Liver (tissue), 9 donors: Measurements from ENCODE around the gene VIPR2. TPM values are rescaled to one million over a fixed set of nuclear protein-coding genes. Genes with fewer than 3 reads are reported as not detected.

Source experiments
- DNase-seq: peaks from one replicate; pipeline ENCODE4 v3.0.0-alpha.2; 2017; ENCODE audit warnings: low spot score
- H3K27ac ChIP-seq, 2 donors: one replicate each; pipeline ENCODE4 v1.7.0; 2013; ENCODE audit warnings: inconsistent platforms in 2 of 2, low read length in 2 of 2, control low read depth in 1 of 2, low read depth in 1 of 2, mild to moderate bottlenecking in 1 of 2
- H3K27me3 ChIP-seq, 4 donors: one replicate each; pipeline versions ENCODE4 v1.6.1 to v1.7.0; 2013; ENCODE audit warnings: low read length in 3 of 4, inconsistent platforms in 1 of 4, mild to moderate bottlenecking in 1 of 4, moderate library complexity in 1 of 4; ENCODE audit not compliant: control insufficient read depth in 4 of 4, insufficient read depth in 4 of 4
- H3K36me3 ChIP-seq, 4 donors: one replicate each; pipeline versions ENCODE4 v1.6.1 to v1.7.0; 2013; ENCODE audit warnings: low read length in 3 of 4, mild to moderate bottlenecking in 3 of 4, low read depth in 1 of 4, moderate library complexity in 1 of 4; ENCODE audit not compliant: control insufficient read depth in 4 of 4, insufficient read depth in 3 of 4
- H3K4me1 ChIP-seq, 4 donors: one replicate each; pipeline versions ENCODE4 v1.6.1 to v1.7.0; 2013; ENCODE audit warnings: low read length in 3 of 4, mild to moderate bottlenecking in 3 of 4, moderate library complexity in 1 of 4; ENCODE audit not compliant: control insufficient read depth in 4 of 4, insufficient read depth in 4 of 4
- H3K4me3 ChIP-seq, 3 donors: one replicate each; pipeline versions ENCODE4 v1.6.1 to v1.7.0; 2013; ENCODE audit warnings: low read length in 3 of 3, control low read depth in 1 of 3, low read depth in 1 of 3, mild to moderate bottlenecking in 1 of 3
- H3K9ac ChIP-seq, 2 donors: one replicate each; pipeline ENCODE4 v1.7.0; 2013; ENCODE audit warnings: low read length in 2 of 2, mild to moderate bottlenecking in 2 of 2, moderate library complexity in 2 of 2, control low read depth in 1 of 2, low read depth in 1 of 2
- H3K9me3 ChIP-seq, 4 donors: one replicate each; pipeline versions ENCODE4 v1.6.1 to v1.7.0; 2013; ENCODE audit warnings: low read length in 3 of 4; ENCODE audit not compliant: control insufficient read depth in 4 of 4
- EGR1 ChIP-seq, 2 donors: IDR thresholded peaks; 2 replicates each; pipeline ENCODE4 v1.6.1; 2016 to 2018; ENCODE audit warnings: antibody characterized with exemption in 2 of 2, low read depth in 2 of 2
- FOXA1 ChIP-seq: IDR thresholded peaks from 2 replicates; pipeline ENCODE4 v1.6.1; 2016; ENCODE audit warnings: antibody characterized with exemption
- FOXA2 ChIP-seq: IDR thresholded peaks from 2 replicates; pipeline ENCODE4 v1.6.1; 2016; ENCODE audit warnings: antibody characterized with exemption
- GABPA ChIP-seq, 2 donors: IDR thresholded peaks in 1 of 2; conservative IDR thresholded peaks in 1 of 2; 2 replicates each; pipeline ENCODE4 v1.6.1; 2016; ENCODE audit warnings: antibody characterized with exemption in 2 of 2, mild to moderate bottlenecking in 1 of 2, moderate library complexity in 1 of 2
- HNF4A ChIP-seq, 2 donors: conservative IDR thresholded peaks; 2 replicates each; pipeline ENCODE4 v1.6.1; 2016; ENCODE audit warnings: antibody characterized with exemption in 2 of 2, mild to moderate bottlenecking in 2 of 2
- HNF4G ChIP-seq: IDR thresholded peaks from 2 replicates; pipeline ENCODE4 v1.6.1; 2016; ENCODE audit warnings: antibody characterized with exemption
- JUND ChIP-seq, 2 donors: IDR thresholded peaks; 2 replicates each; pipeline ENCODE4 v1.6.1; 2016; ENCODE audit warnings: antibody characterized with exemption in 2 of 2
- MAX ChIP-seq: IDR thresholded peaks from 2 replicates; pipeline ENCODE4 v1.6.1; 2016; ENCODE audit warnings: antibody characterized with exemption
- NR2F2 ChIP-seq: IDR thresholded peaks from 2 replicates; pipeline ENCODE4 v1.6.1; 2016; ENCODE audit warnings: antibody characterized with exemption
- REST ChIP-seq: IDR thresholded peaks from 2 replicates; pipeline ENCODE4 v1.6.1; 2016; ENCODE audit warnings: antibody characterized with exemption, mild to moderate bottlenecking
- RXRA ChIP-seq, 2 donors: IDR thresholded peaks; 2 replicates each; pipeline ENCODE4 v1.6.1; 2017 to 2018; ENCODE audit warnings: antibody characterized with exemption in 2 of 2, mild to moderate bottlenecking in 1 of 2
- SP1 ChIP-seq: IDR thresholded peaks from 2 replicates; pipeline ENCODE4 v1.6.1; 2018; ENCODE audit warnings: antibody characterized with exemption, mild to moderate bottlenecking
- TAF1 ChIP-seq: conservative IDR thresholded peaks from 2 replicates; pipeline ENCODE4 v1.6.1; 2016; ENCODE audit warnings: antibody characterized with exemption, mild to moderate bottlenecking
- YY1 ChIP-seq: IDR thresholded peaks from 2 replicates; pipeline ENCODE4 v1.6.1; 2016; ENCODE audit warnings: antibody characterized with exemption, mild to moderate bottlenecking
- WGBS: extraction: QIAGEN DNeasy Blood & Tissue Kit; methylation state at CpG from one replicate; pipeline ENCODE4 v1.1.7; 2013; 5-methylcytosine and 5-hydroxymethylcytosine counted together
- polyA plus RNA-seq, 2 donors: library from polyadenylated mRNA; stranded (reverse) in 1 of 2; unstranded in 1 of 2; fragments of 200-250 nt in 1 of 2; fragments of >200 nt in 1 of 2; fragmentation: Nextera tagmentation in 1 of 2; extraction: Ambion mirVana in 1 of 2; gene quantifications; one replicate each; pipeline versions ENCODE4 v1.2.1 to v1.2.3, GENCODE V29; 2013 to 2015
- total RNA-seq, 2 donors: library from RNA; depleted of rRNA; stranded (reverse); fragments of >200 nt; gene quantifications; one replicate each; pipeline ENCODE4 v1.2.3, GENCODE V29; 2014
- donor health status: healthy.
- donor health status: healthy.
- donor health status: healthy.
- donor health status: healthy.
- donor health status: healthy.

Gene VIPR2
- total and polyA plus RNA-seq, 4 donors, result 0.05 to 0.17 (median 0.10) TPM; not detected in 1

DNA sequence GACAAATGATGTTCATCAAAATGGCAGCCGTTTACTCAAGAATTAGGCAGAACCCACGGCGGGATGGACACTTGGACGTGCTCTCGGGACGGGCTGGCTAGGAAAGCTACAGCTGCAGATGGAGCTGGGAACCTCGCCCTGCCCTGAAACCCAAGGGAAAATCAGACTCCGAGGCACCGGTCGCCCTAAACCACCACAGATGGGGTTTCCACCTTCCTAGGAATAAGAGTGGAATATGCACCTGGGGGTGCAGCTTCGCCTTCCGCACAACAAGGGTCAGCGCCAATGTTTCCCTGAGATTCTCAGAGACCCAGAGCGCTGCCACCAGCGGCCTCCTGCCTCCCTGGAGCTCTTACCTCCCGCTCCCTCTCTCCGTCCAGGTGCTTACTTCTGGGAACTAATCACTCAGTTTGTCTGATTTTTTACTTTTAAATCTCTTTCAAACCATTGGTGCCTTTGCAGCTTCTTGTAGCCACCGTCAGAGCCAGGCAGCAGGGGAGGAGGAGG lies 165.6 kb downstream of the VIPR2 start:
- H3K9ac ChIP-seq, result no peak overlapping the region
- H3K4me1 ChIP-seq, result peaks cover 0 to 7% (median 5%) of the 10 kb centered on the region in 4 donors
- no peak for DNase-seq
- H3K9me3 ChIP-seq, result peaks cover 12 to 18% (median 16%) of the 10 kb centered on the region in 4 donors
- TF ChIP-seq TAF1, result no peak
- TF ChIP-seq GABPA (IDR thresholded peaks at IDR 0.05 in 1 of 2, conservative IDR thresholded peaks at IDR 0.05 in 1 of 2), result no peak
- no peak for TF ChIP-seq MAX
- no peak for TF ChIP-seq FOXA1
- TF ChIP-seq FOXA2, result no peak
- no peak for TF ChIP-seq REST
- TF ChIP-seq HNF4G, result no peak
- no peak for TF ChIP-seq YY1
- no peak for TF ChIP-seq RXRA (IDR thresholded peaks at IDR 0.05)
- TF ChIP-seq HNF4A (conservative IDR thresholded peaks at IDR 0.05), result no peak
- TF ChIP-seq EGR1 (IDR thresholded peaks at IDR 0.05; ENCODE audit: low read depth in 2 of 2), result no peak
- no peak for TF ChIP-seq SP1
- TF ChIP-seq NR2F2, result no peak
- TF ChIP-seq JUND (IDR thresholded peaks at IDR 0.05), result no peak
- 93% methylated on average over 18 of the region's 18 CpGs for WGBS
- no peak overlapping the region for H3K4me3 ChIP-seq
- H3K36me3 ChIP-seq, result no peaks in the 10 kb centered on the region
- no peaks in the 10 kb centered on the region for H3K27me3 ChIP-seq
- H3K27ac ChIP-seq, result no peak overlapping the region
